HepG2 (cell line): ENCODE data around the gene RASSF9. TPM values are rescaled to one million over a fixed set of nuclear protein-coding genes. Genes with fewer than 3 reads are reported as not detected.
A peak's percentile ranks its signal among the peaks of the same experiment; 100 is the strongest.

Experiments
- ARID3A ChIP-seq: IDR thresholded peaks from 2 replicates; pipeline ENCODE4 v1.6.1; 2012; ENCODE audit warnings: low read depth, low read length, improper control_type of control experiment
- ARID5B ChIP-seq: IDR thresholded peaks from 2 replicates; pipeline ENCODE4 v1.4.0; 2020; ENCODE audit warnings: mild to moderate bottlenecking, missing genetic modification reagents
- CEBPG ChIP-seq: IDR thresholded peaks from 2 replicates; pipeline ENCODE4 v1.6.1; 2016
- ELF3 ChIP-seq: IDR thresholded peaks from 2 replicates; pipeline ENCODE4 v1.6.1; 2016; ENCODE audit warnings: missing genetic modification reagents, missing compliant biosample characterization
- ERF ChIP-seq: IDR thresholded peaks from 2 replicates; pipeline ENCODE4 v1.6.1; 2018; ENCODE audit warnings: missing biosample characterization, missing genetic modification reagents
- ETV5 ChIP-seq: IDR thresholded peaks from 2 replicates; pipeline ENCODE4 v1.6.1; 2018; ENCODE audit warnings: missing biosample characterization, missing genetic modification reagents, inconsistent platforms, borderline replicate concordance
- GABPA ChIP-seq, 2 experiments: IDR thresholded peaks; 2 replicates each; pipeline ENCODE4 v1.6.1; 2011 to 2016; ENCODE audit warnings: low read depth in 2 of 2, low read length in 1 of 2, missing biosample characterization in 1 of 2, missing genetic modification characterization in 1 of 2
- HMG20A ChIP-seq: IDR thresholded peaks from 2 replicates; pipeline ENCODE4 v1.6.1; 2016; ENCODE audit warnings: borderline replicate concordance
- KDM3A ChIP-seq: IDR thresholded peaks from 2 replicates; pipeline ENCODE4 v1.6.1; 2018; ENCODE audit warnings: low read depth, missing compliant biosample characterization
- NKX3-1 ChIP-seq: sonication (generic); formaldehyde crosslinking; IDR thresholded peaks from 2 replicates; pipeline ENCODE4 v1.5.0; 2020; ENCODE audit warnings: missing genetic modification reagents
- NR2F1 ChIP-seq, 2 experiments: fragments of 450-650 bp in 1 of 2; formaldehyde crosslinking in 1 of 2; IDR thresholded peaks; 2 replicates each; pipeline versions ENCODE4 v1.5.0 to v1.6.1; 2016 to 2020; ENCODE audit warnings: mild to moderate bottlenecking in 1 of 2, missing compliant biosample characterization in 1 of 2, missing genetic modification reagents in 1 of 2, moderate library complexity in 1 of 2
- RERE ChIP-seq: IDR thresholded peaks from 2 replicates; pipeline ENCODE4 v1.6.1; 2016; ENCODE audit warnings: low read depth, missing genetic modification reagents, missing compliant biosample characterization
- RXRB ChIP-seq: IDR thresholded peaks from 2 replicates; pipeline ENCODE4 v1.6.1; 2016; ENCODE audit warnings: borderline replicate concordance, missing genetic modification reagents, missing compliant biosample characterization
- SIX1 ChIP-seq: sonication (generic); formaldehyde crosslinking; IDR thresholded peaks from 2 replicates; pipeline ENCODE4 v1.4.0; 2020; ENCODE audit warnings: missing genetic modification reagents, borderline replicate concordance
- ZFP41 ChIP-seq: sonication (generic); formaldehyde crosslinking; IDR thresholded peaks from 2 replicates; pipeline ENCODE4 v1.4.0; 2020; ENCODE audit warnings: mild to moderate bottlenecking, missing genetic modification reagents, borderline replicate concordance
- ZNF232 ChIP-seq: sonication (generic); formaldehyde crosslinking; IDR thresholded peaks from 2 replicates; pipeline ENCODE4 v1.4.0; 2020; ENCODE audit warnings: missing genetic modification reagents, borderline replicate concordance
- ZSCAN5A ChIP-seq: sonication (generic); formaldehyde crosslinking; IDR thresholded peaks from 2 replicates; pipeline ENCODE4 v1.8.0; 2022; ENCODE audit warnings: mild to moderate bottlenecking, missing genetic modification reagents, borderline replicate concordance
- polyA plus RNA-seq, 8 experiments: library from polyadenylated mRNA; depleted of rRNA in 3 of 8; stranded (reverse) in 7 of 8; unstranded in 1 of 8; fragments of >200 nt; fragmentation: Illumina TruSeq in 4 of 8; extraction: Trizol in 4 of 8; gene quantifications; 2 replicates each; pipeline versions ENCODE4 v1.2.1 to v1.2.3, GENCODE V29; 2011 to 2016; ENCODE audit warnings: low read depth in 4 of 8, missing spikeins in 1 of 8, mixed read lengths in 1 of 8; ENCODE audit not compliant: insufficient read depth in 1 of 8
- total RNA-seq, 5 experiments: library from RNA; depleted of rRNA; stranded (reverse); fragments of >200 nt; fragmentation: Illumina TruSeq; extraction: Trizol; gene quantifications; 2 replicates each; pipeline ENCODE4 v1.2.3, GENCODE V29; 2016; ENCODE audit warnings: low read depth in 1 of 5

Gene RASSF9
- total and polyA plus RNA-seq, 2 of the 13 experiments (the other 11 are each of a cell fraction or from before 2014, with no cell fraction given) = not detected

- TF ChIP-seq RERE (CRISPR knock-in tag) (peak; percentile 85), KDM3A (CRISPR knock-in tag) (no peak), GABPA (IDR thresholded peaks at IDR 0.05; ENCODE audit: low read depth, low read length) (no peak), GABPA (CRISPR knock-in tag; IDR thresholded peaks at IDR 0.05; ENCODE audit: low read depth) (peak; percentile 16; the same call in 1 of the 2 replicates), ARID3A (peak; percentile 57; the same call in 1 of the 2 replicates), CEBPG (CRISPR knock-in tag) (peak; percentile 17; the same call in 1 of the 2 replicates), ARID5B (peak; percentile 84), ZSCAN5A (CRISPR knock-in tag) (no peak), NKX3-1 (CRISPR knock-in tag) (0 out of 2 replicates have a peak, but pooled peaks have one; percentile 37), RXRB (CRISPR knock-in tag) (peak; percentile 76), ZFP41 (CRISPR knock-in tag) (no peak), ZNF232 (CRISPR knock-in tag) (no peak), HMG20A (CRISPR knock-in tag) (peak; percentile 85), ERF (CRISPR knock-in tag) (peak; percentile 37; the same call in 1 of the 2 replicates), NR2F1 (CRISPR knock-in tag; IDR thresholded peaks at IDR 0.05) (peak in 1 of 2 experiments; percentile 77; a peak in 2 of 4 replicates), ELF3 (CRISPR knock-in tag) (0 out of 2 replicates have a peak, but pooled peaks have one; percentile 29), ETV5 (CRISPR knock-in tag) (peak; percentile 34; the same call in 1 of the 2 replicates), SIX1 (CRISPR knock-in tag) (peak; percentile 46; the same call in 1 of the 2 replicates)
Observed at GRCh38 chr12:85821759-85822158, 14.4 kb downstream of the RASSF9 start (continued).
